Hematopoietic multipotent progenitor cell treated with erythropoietin and hydrocortisone succinate and interleukin-3 and kit ligand, for 17 days (in vitro differentiated cells): Measurements from ENCODE around the gene ROPN1B.

Source experiments
- DNase-seq: peaks from one replicate; pipeline ENCODE4 v3.0.0-alpha.2; 2015; ENCODE audit warnings: low spot score

The ROPN1B gene

GRCh38 chr3:126031981-126032471, 63.0 kb downstream of the ROPN1B start:
- no peak for DNase-seq
